ENCODE data around the gene MAPRE2.

- TF ChIP-seq CTCF (IDR thresholded peaks at IDR 0.05; ENCODE audit: low read depth, low read length), result no peak
- no peak for TF ChIP-seq EZH2phosphoT487 (IDR thresholded peaks at IDR 0.05; ENCODE audit: low read depth)
Measured at GRCh38 chr18:35029103-35029502, 12.1 kb upstream of the MAPRE2 start.
